ENCODE data around the gene GBE1. TPM values are rescaled to one million over a fixed set of nuclear protein-coding genes. Genes with fewer than 3 reads are reported as not detected.
"Not testable (repeated sequence)": the region's sequence is repeated elsewhere in the genome, so short reads cannot be mapped to it uniquely, and the experiment has no call there.

GBE1 gene
- total RNA-seq, 1 donor from 2014 or later = 32.5 TPM

DNA sequence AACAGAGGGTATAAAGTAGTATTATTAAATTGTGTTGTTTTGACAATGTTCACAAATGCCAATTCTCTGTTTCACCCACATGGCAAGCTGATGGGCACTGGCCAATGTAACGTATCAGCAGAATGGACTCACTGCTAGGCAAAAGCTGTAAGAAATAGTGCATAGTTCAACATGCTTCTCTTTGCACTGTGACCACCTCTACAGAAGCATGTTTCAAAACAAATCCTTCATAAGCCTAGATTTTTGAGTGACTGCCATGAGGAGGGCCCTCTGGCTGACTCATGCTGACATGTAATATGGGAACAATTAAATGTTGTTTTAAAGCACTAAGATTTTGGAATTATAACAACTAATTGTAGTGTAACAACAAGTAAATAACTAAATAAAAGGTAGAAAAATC, 3.2 kb downstream of the GBE1 start:
- no peak overlapping the region for H3K27ac Mint-ChIP-seq
- intact Hi-C loops (cut with micrococcal nuclease) = no loop called here
- no peak for DNase-seq
- H3K4me3 Mint-ChIP-seq = no peak overlapping the region
- peaks cover 8% of the 10 kb centered on the region for H3K9me3 Mint-ChIP-seq
- H3K36me3 Mint-ChIP-seq (ENCODE audit: low read depth) = peaks cover 42% of the 10 kb centered on the region
- H3K27me3 Mint-ChIP-seq = no peaks in the 10 kb centered on the region
- no peak for ATAC-seq (ENCODE audit: low read depth)
- TF ChIP-seq, protein P1, sequence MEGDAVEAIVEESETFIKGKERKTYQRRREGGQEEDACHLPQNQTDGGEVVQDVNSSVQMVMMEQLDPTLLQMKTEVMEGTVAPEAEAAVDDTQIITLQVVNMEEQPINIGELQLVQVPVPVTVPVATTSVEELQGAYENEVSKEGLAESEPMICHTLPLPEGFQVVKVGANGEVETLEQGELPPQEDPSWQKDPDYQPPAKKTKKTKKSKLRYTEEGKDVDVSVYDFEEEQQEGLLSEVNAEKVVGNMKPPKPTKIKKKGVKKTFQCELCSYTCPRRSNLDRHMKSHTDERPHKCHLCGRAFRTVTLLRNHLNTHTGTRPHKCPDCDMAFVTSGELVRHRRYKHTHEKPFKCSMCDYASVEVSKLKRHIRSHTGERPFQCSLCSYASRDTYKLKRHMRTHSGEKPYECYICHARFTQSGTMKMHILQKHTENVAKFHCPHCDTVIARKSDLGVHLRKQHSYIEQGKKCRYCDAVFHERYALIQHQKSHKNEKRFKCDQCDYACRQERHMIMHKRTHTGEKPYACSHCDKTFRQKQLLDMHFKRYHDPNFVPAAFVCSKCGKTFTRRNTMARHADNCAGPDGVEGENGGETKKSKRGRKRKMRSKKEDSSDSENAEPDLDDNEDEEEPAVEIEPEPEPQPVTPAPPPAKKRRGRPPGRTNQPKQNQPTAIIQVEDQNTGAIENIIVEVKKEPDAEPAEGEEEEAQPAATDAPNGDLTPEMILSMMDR (IDR thresholded peaks at IDR 0.05) = no peak
- ChIA-PET POLR2A (no interaction called here), CTCF (no interaction called here)
- H3K4me1 Mint-ChIP-seq = peaks cover 27% of the 10 kb centered on the region

GRCh38 chr3:81753416-81754027, 7.9 kb downstream of the GBE1 start:
- ChIA-PET CTCF (no interaction called here), POLR2A (interaction anchor here (0.7 to 1.0 kb wide), 2 partner anchors 8 to 9 kb away, joined by 3 read pairs; partner anchors contain the start of gene GBE1)
- Mint-ChIP-seq H3K4me3 (no peak overlapping the region), H3K4me1 (no peaks in the 10 kb centered on the region), H3K36me3 (ENCODE audit: low read depth) (peaks cover 41% of the 10 kb centered on the region), H3K9me3 (peaks cover 5% of the 10 kb centered on the region), H3K27me3 (no peaks in the 10 kb centered on the region), H3K27ac (no peak overlapping the region)
- DNase-seq = no peak
- intact Hi-C loops (cut with micrococcal nuclease) = no loop called here
- TF ChIP-seq, protein P1 (IDR thresholded peaks at IDR 0.05) = no peak
- no peak for ATAC-seq (ENCODE audit: low read depth)

DNA sequence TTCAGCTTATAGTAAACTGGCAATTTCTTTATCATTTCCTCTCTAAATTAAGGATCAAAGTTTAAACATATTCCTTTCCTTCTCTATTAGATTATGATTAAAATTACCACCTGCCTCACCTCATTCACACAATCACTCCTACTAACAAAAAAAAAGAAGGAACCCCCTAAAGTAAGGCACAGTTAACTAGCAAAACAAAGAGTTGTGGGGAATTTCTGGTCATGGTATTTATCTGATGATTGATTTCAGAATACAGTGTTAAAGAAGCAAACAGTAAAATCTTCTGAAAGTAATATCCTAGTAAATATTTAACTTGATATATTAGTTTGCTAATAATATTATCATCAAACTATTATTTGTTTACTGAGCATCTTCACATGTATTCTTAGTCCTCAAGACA, 8.8 kb downstream of the GBE1 start:
- intact Hi-C loops (cut with micrococcal nuclease) = no loop called here
- ATAC-seq (ENCODE audit: low read depth) = no peak

DNA sequence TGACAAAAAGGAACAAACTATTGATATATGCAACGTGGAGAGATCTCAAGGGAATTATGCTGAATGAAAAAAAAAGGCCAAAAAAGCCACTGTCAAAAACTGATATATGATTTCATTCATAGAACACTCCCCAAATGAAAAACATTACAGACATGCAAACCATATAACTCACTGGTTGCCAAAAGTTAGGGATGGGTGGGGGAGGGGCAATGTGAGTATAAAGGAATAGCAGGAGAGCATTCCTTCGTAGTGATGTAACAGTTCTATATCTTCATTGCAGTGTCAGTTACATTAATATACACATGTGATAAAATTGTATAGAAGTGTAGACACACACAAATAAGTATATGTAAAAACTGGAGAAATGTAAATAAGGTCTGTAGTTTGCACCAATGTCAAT, 12.2 kb downstream of the GBE1 start:
- ChIA-PET POLR2A (no interaction called here), CTCF (no interaction called here)
- Mint-ChIP-seq H3K4me3 (no peak overlapping the region), H3K27me3 (no peaks in the 10 kb centered on the region), H3K9me3 (no peaks in the 10 kb centered on the region), H3K27ac (no peak overlapping the region), H3K4me1 (no peaks in the 10 kb centered on the region), H3K36me3 (ENCODE audit: low read depth) (peaks cover 22% of the 10 kb centered on the region)
- ATAC-seq (ENCODE audit: low read depth) (no peak), DNase-seq (no peak)
- TF ChIP-seq, protein P1 (IDR thresholded peaks at IDR 0.05) = no peak
- intact Hi-C loops (cut with micrococcal nuclease) = no loop called here

More for the DNA sequence above, 8.8 kb downstream of the GBE1 start:
- Mint-ChIP-seq H3K4me3 (no peak overlapping the region), H3K9me3 (peaks cover 5% of the 10 kb centered on the region), H3K27ac (no peak overlapping the region), H3K4me1 (no peaks in the 10 kb centered on the region), H3K36me3 (ENCODE audit: low read depth) (peaks cover 38% of the 10 kb centered on the region), H3K27me3 (no peaks in the 10 kb centered on the region)
- POLR2A ChIA-PET = interaction anchor here (1.0 kb wide), 1 partner anchor 9 kb away, joined by 3 read pairs; the partner anchor contains the start of gene GBE1
- TF ChIP-seq, protein P1 (IDR thresholded peaks at IDR 0.05) = no peak
- CTCF ChIA-PET = no interaction called here
- no peak for DNase-seq

DNA sequence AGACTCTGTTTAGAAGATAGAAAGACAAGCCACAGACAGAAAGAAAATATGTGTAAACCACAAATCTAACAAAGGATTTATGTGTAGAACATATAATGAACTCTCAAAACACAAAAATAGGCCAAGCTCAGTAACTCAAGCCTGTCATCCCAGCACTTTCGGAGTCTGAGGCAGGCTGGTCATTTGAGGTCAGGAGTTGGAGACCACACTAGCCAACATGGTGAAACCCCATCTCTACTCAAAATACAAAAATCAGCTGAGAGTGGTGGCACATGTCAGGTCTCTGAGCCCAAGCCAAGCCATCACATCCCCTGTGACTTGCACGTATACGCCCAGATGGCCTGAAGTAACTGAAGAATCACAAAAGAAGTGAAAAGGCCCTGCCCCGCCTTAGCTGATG, 14.2 kb downstream of the GBE1 start:
- H3K4me1 Mint-ChIP-seq; POLR2A ChIA-PET; intact Hi-C loops (cut with micrococcal nuclease); H3K27me3 Mint-ChIP-seq; H3K9me3 Mint-ChIP-seq; H3K27ac Mint-ChIP-seq; H3K4me3 Mint-ChIP-seq; CTCF ChIA-PET; DNase-seq; ATAC-seq (ENCODE audit: low read depth): not testable (repeated sequence)
- H3K36me3 Mint-ChIP-seq (ENCODE audit: low read depth) = peaks cover 16% of the 10 kb centered on the region

DNA sequence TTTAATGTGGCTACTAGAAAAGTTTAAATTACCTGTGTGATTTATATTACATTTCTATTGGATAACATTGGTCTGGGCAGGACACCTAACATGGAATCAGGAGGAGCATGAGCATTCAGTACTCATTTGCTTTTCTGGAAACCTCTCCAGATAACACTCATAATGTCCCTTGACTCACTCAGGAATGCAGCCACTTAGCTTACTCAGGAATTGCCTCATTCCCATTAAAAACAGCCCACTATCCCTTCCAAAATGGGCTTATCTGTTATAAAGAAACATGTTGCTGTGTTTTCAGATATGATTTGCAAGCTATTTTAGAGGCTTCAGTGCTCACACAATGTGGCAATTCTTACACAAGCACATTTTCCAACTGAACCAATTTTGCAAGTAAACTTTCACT, 17.1 kb downstream of the GBE1 start:
- Mint-ChIP-seq H3K4me3 (no peak overlapping the region), H3K4me1 (peaks cover 8% of the 10 kb centered on the region), H3K36me3 (ENCODE audit: low read depth) (peaks cover 5% of the 10 kb centered on the region), H3K27me3 (no peaks in the 10 kb centered on the region), H3K9me3 (no peaks in the 10 kb centered on the region), H3K27ac (no peak overlapping the region)
- intact Hi-C loops (cut with micrococcal nuclease) = no loop called here
- no peak for DNase-seq
- ATAC-seq (ENCODE audit: low read depth) = no peak
- CTCF ChIA-PET = no interaction called here
- TF ChIP-seq, protein P1 (IDR thresholded peaks at IDR 0.05) = no peak
- POLR2A ChIA-PET = no interaction called here

Measured in activated B cell treated with CpG ODN at 0.5 μM for 24 hours (primary cell).